GM18505 (cell line): ENCODE measurements around the gene MYO16.

Experiments used
- ATAC-seq: cut with Tn5 transposase; IDR thresholded peaks from one replicate; pipeline ENCODE4 v1.9.1; 2021; ENCODE audit not compliant: unreplicated experiment
- POLR2A ChIP-seq: IDR thresholded peaks from 4 replicates; pipeline ENCODE4 v1.6.1; 2011; ENCODE audit warnings: borderline replicate concordance; ENCODE audit not compliant: insufficient read depth, insufficient read length; ENCODE audit errors: extremely low read depth

Gene MYO16

DNA sequence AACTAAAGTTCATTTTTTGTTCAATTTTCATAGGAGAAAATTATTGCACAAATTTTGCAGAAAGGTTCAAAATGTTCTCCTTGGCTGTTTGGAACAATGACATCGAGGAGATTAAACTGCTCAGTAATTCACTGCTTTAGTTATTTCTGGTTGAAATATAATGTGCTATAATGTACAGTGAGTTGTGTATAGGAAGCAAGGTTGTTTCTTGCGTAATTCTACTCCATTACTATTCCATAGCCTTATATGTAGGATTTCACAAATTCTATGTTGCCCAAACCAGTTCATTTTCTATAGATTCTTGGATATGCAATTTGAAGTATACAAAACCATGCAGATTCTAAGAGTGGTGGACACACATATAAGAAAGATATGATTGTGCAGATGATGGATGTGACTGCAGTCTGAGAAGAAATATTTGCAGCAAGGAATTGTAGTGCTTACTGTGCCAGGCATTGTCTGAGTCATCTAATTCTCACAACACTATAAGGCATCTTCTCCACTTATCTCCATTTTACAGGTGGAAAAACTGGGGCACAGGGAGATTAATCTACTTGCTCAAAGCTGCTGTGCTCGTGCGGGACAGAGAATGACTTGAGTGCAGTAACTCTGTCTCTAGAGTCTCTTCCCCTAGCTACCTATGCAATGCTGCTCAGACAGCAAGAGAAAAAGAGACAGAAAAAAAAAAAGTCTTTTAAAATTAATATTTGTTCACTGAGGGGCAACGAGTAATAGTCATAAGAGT, 515.5 kb downstream of the MYO16 start:
- ATAC-seq: no peak
- no peak for TF ChIP-seq POLR2A

DNA sequence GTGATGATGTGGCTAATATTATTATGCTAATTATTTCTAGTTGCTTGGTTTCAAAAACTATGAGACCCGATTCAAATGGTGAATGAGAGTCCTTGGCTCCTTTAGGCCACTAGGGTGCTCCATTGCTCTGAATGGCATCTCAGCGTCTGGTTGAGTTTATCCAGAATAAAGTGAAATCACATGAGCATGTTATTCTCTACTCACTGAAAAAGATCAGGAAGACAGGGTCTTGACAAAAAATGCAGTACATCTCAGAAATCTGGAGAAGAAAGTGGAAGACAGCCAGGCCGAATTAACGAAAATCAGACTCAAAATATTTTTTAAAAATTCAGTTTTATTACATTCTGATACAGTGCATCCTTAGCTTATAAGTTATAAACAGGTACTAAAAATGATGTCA, 516.2 kb downstream of the MYO16 start:
- no peak for TF ChIP-seq POLR2A
- peak; percentile 89 for ATAC-seq

GRCh38 chr13:109146393-109146792, 517.0 kb downstream of the MYO16 start:
- no peak for TF ChIP-seq POLR2A
- no peak for ATAC-seq

GRCh38 chr13:109146912-109147647, 517.7 kb downstream of the MYO16 start:
- ATAC-seq: no peak
- no peak for TF ChIP-seq POLR2A

DNA sequence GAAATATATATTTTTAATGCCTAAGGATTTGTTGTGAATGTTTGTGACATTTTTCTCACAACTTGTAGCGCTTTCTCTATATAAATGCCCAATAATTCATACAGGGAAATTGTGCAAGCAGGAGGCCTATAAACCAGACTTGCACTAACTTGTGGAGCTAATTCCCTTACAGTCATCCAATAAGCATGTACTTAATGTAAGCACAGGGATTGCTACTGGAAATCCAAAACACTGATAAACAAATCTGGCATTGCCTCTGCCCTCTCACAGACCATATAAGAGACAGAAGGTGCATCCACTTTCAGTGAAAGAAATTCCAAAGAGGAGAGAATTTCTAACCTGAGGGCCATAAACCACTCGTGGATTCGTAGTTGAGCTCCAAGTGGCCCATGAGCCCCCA, 518.8 kb downstream of the MYO16 start:
- ATAC-seq: no peak

DNA sequence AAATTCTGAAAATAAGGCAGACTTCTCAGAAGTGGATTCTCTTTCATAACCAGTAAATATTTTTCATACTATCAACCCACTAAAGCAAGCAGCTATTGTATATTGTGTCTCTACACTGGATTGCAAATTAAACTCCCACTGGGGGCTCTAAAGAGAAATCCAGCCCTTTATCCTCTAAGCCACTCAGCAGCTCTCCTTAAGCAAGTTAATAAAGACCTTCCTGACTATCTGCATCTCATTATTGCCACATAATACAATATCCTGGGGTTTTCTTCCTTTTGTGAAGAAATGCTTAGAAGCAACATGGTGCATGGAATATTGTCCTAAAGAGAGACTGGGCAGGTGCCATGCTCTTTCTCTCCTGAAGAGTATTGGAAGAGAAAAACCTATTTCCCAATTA, 521.3 kb downstream of the MYO16 start:
- ATAC-seq: no peak
- no peak for TF ChIP-seq POLR2A

More for the DNA sequence above, 518.8 kb downstream of the MYO16 start:
- TF ChIP-seq POLR2A: no peak

GRCh38 chr13:109151255-109151654, 521.8 kb downstream of the MYO16 start:
- TF ChIP-seq POLR2A: no peak
- no peak for ATAC-seq

GRCh38 chr13:109151696-109152095, 522.3 kb downstream of the MYO16 start:
- no peak for ATAC-seq

DNA sequence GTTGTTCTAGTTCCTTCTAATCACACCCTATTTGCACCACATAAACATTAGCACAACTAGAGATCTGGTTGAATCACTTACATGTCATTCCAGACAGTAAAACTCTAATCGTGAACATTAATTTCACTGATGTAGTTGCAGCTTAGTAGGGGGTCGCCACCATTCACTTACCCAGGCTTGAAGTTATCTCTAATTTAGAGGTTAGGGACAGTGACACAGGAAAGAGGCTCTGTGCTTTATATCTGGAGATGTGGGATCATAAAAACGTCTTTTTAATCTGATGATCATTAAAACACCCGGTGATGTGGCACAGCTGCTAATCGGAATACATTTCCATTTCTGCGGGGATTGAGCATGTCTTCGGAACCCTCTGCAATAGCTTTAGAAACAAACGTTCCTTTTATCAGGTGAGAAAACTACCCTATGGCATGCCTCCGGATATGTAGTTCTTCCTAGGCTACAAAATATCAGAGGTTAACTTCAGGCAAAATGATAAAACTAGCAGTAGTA, 523.0 kb downstream of the MYO16 start:
- TF ChIP-seq POLR2A: no peak
- no peak for ATAC-seq

More at GRCh38 chr13:109151696-109152095, 522.3 kb downstream of the MYO16 start:
- no peak for TF ChIP-seq POLR2A

GRCh38 chr13:109152941-109153340, 523.5 kb downstream of the MYO16 start:
- no peak for ATAC-seq
- TF ChIP-seq POLR2A: no peak

- TF ChIP-seq POLR2A: no peak
- ATAC-seq: no peak
These were observed 524.7 kb downstream of the MYO16 start for GRCh38 chr13:109154146-109154545.

GRCh38 chr13:109154546-109154945, 525.1 kb downstream of the MYO16 start:
- no peak for ATAC-seq

GRCh38 chr13:109154966-109155761, 525.8 kb downstream of the MYO16 start:
- no peak for ATAC-seq
- TF ChIP-seq POLR2A: no peak

More at GRCh38 chr13:109154546-109154945, 525.1 kb downstream of the MYO16 start:
- TF ChIP-seq POLR2A: no peak
